Activated T-helper 17 cell treated with anti-CD3 and anti-CD28 coated beads, Interleukin-2, amount 50 U/mL, for 72 hours (primary cell): Measurements from ENCODE around the gene CYP3A4. TPM values are rescaled to one million over a fixed set of nuclear protein-coding genes. Genes with fewer than 3 reads are reported as not detected.
"Not testable (repeated sequence)": the region's sequence is repeated elsewhere in the genome, so short reads cannot be mapped to it uniquely, and the experiment has no call there.

Source experiments
- ATAC-seq: fragments of 150-1000 bp; cut with Tn5 transposase; replicated peaks from 2 replicates; pipeline ENCODE4 v1.10.0; 2021; ENCODE audit warnings: mild to moderate bottlenecking, moderate library complexity
- H3K27ac Mint-ChIP-seq: one replicate; pipeline ENCODE4 v1.8.0; 2022; ENCODE audit warnings: mixed read lengths
- H3K27me3 Mint-ChIP-seq: one replicate; pipeline ENCODE4 v1.8.0; 2022; ENCODE audit warnings: mixed read lengths
- H3K36me3 Mint-ChIP-seq: one replicate; pipeline ENCODE4 v1.8.0; 2022; ENCODE audit warnings: low read depth, mild to moderate bottlenecking, mixed read lengths
- H3K4me1 Mint-ChIP-seq: one replicate; pipeline ENCODE4 v1.8.0; 2022; ENCODE audit warnings: mixed read lengths
- H3K4me3 Mint-ChIP-seq: one replicate; pipeline ENCODE4 v1.8.0; 2022; ENCODE audit warnings: mild to moderate bottlenecking, mixed read lengths
- H3K9me3 Mint-ChIP-seq: one replicate; pipeline ENCODE4 v1.8.0; 2022; ENCODE audit warnings: mixed read lengths
- total RNA-seq, 2 donors: library from RNA; stranded (reverse); gene quantifications; one replicate each; pipeline ENCODE4 v1.2.3, GENCODE V29; 2022

Gene CYP3A4
- total RNA-seq, 2 donors from 2014 or later: not detected

GRCh38 chr7:99751322-99752052 is 32.5 kb downstream of the CYP3A4 start:
- ATAC-seq, H3K9me3 Mint-ChIP-seq, H3K4me1 Mint-ChIP-seq, H3K4me3 Mint-ChIP-seq, H3K27ac Mint-ChIP-seq, H3K36me3 Mint-ChIP-seq, H3K27me3 Mint-ChIP-seq: not testable (repeated sequence)

- no peak overlapping the region for H3K27ac Mint-ChIP-seq
- H3K27me3 Mint-ChIP-seq: peaks cover 10% of the 10 kb centered on the region
- peaks cover 4% of the 10 kb centered on the region for H3K4me1 Mint-ChIP-seq
- no peak overlapping the region for H3K4me3 Mint-ChIP-seq
- peak; percentile 69 for ATAC-seq
- H3K9me3 Mint-ChIP-seq: peaks cover 5% of the 10 kb centered on the region
- no peaks in the 10 kb centered on the region for H3K36me3 Mint-ChIP-seq
These were observed 35.0 kb downstream of the CYP3A4 start for GRCh38 chr7:99748846-99749579.

- not testable (repeated sequence) for H3K36me3 Mint-ChIP-seq, H3K27ac Mint-ChIP-seq, H3K4me3 Mint-ChIP-seq, H3K27me3 Mint-ChIP-seq, H3K9me3 Mint-ChIP-seq, H3K4me1 Mint-ChIP-seq, ATAC-seq
These were observed 37.1 kb downstream of the CYP3A4 start for GRCh38 chr7:99746915-99747314.

GRCh38 chr7:99745395-99745794 is 38.6 kb downstream of the CYP3A4 start:
- not testable (repeated sequence) for H3K9me3 Mint-ChIP-seq, H3K4me1 Mint-ChIP-seq, H3K27ac Mint-ChIP-seq

GRCh38 chr7:99742737-99743394 is 41.1 kb downstream of the CYP3A4 start:
- no peak overlapping the region for H3K4me3 Mint-ChIP-seq
- peaks cover 7% of the 10 kb centered on the region for H3K9me3 Mint-ChIP-seq
- H3K27me3 Mint-ChIP-seq: peaks cover 8% of the 10 kb centered on the region
- H3K36me3 Mint-ChIP-seq: no peaks in the 10 kb centered on the region
- H3K27ac Mint-ChIP-seq: no peak overlapping the region
- no peak for ATAC-seq
- H3K4me1 Mint-ChIP-seq: peaks cover 4% of the 10 kb centered on the region

More at GRCh38 chr7:99745395-99745794, 38.6 kb downstream of the CYP3A4 start:
- not testable (repeated sequence) for ATAC-seq, H3K4me3 Mint-ChIP-seq, H3K27me3 Mint-ChIP-seq, H3K36me3 Mint-ChIP-seq

GRCh38 chr7:99741441-99741795 is 42.6 kb downstream of the CYP3A4 start:
- Mint-ChIP-seq H3K9me3 (peaks cover 7% of the 10 kb centered on the region), H3K36me3 (peaks cover 5% of the 10 kb centered on the region), H3K27ac (no peak overlapping the region), H3K4me1 (peaks cover 4% of the 10 kb centered on the region), H3K27me3 (peaks cover 8% of the 10 kb centered on the region), H3K4me3 (no peak overlapping the region)
- ATAC-seq: no peak

GRCh38 chr7:99740573-99741440 is 43.2 kb downstream of the CYP3A4 start:
- peaks cover 8% of the 10 kb centered on the region for H3K27me3 Mint-ChIP-seq
- peak; percentile 52 for ATAC-seq
- H3K27ac Mint-ChIP-seq: peak overlapping the region; percentile 35
- peaks cover 7% of the 10 kb centered on the region for H3K9me3 Mint-ChIP-seq
- no peak overlapping the region for H3K4me3 Mint-ChIP-seq
- peaks cover 4% of the 10 kb centered on the region for H3K4me1 Mint-ChIP-seq
- H3K36me3 Mint-ChIP-seq: peaks cover 5% of the 10 kb centered on the region

- Mint-ChIP-seq H3K9me3 (peaks cover 7% of the 10 kb centered on the region), H3K27me3 (peaks cover 8% of the 10 kb centered on the region), H3K36me3 (peaks cover 5% of the 10 kb centered on the region), H3K4me3 (no peak overlapping the region), H3K4me1 (peaks cover 4% of the 10 kb centered on the region), H3K27ac (peak overlapping the region; percentile 35)
- peak; percentile 64 for ATAC-seq
These were observed 44.0 kb downstream of the CYP3A4 start for GRCh38 chr7:99739699-99740572.

- H3K4me1 Mint-ChIP-seq: no peaks in the 10 kb centered on the region
- no peaks in the 10 kb centered on the region for H3K9me3 Mint-ChIP-seq
- no peak overlapping the region for H3K4me3 Mint-ChIP-seq
- no peak for ATAC-seq
- peaks cover 5% of the 10 kb centered on the region for H3K36me3 Mint-ChIP-seq
- H3K27ac Mint-ChIP-seq: no peak overlapping the region
- H3K27me3 Mint-ChIP-seq: no peaks in the 10 kb centered on the region
These were observed 46.3 kb downstream of the CYP3A4 start for GRCh38 chr7:99737726-99738125.

GRCh38 chr7:99736667-99737066 is 47.3 kb downstream of the CYP3A4 start:
- not testable (repeated sequence) for H3K4me1 Mint-ChIP-seq, H3K4me3 Mint-ChIP-seq, ATAC-seq, H3K27me3 Mint-ChIP-seq, H3K36me3 Mint-ChIP-seq, H3K9me3 Mint-ChIP-seq, H3K27ac Mint-ChIP-seq

GRCh38 chr7:99734987-99735386 is 49.0 kb downstream of the CYP3A4 start, which contains the start of gene CYP3A7:
Gene CYP3A7, minus strand, starts transcription at chr7:99735196. Its CDS starts 103 bp downstream, at chr7:99735093.
- Mint-ChIP-seq H3K36me3 (peaks cover 5% of the 10 kb centered on the region), H3K27me3 (no peaks in the 10 kb centered on the region), H3K9me3 (no peaks in the 10 kb centered on the region), H3K4me3 (no peak within 1 kb of the TSS), H3K27ac (no peak within 1 kb of the TSS), H3K4me1 (no peaks in the 10 kb centered on the region)
- no peak for ATAC-seq

- peaks cover 5% of the 10 kb centered on the region for H3K36me3 Mint-ChIP-seq
- no peaks in the 10 kb centered on the region for H3K4me1 Mint-ChIP-seq
- ATAC-seq: no peak
- H3K4me3 Mint-ChIP-seq: no peak overlapping the region
- no peak overlapping the region for H3K27ac Mint-ChIP-seq
- H3K9me3 Mint-ChIP-seq: no peaks in the 10 kb centered on the region
- no peaks in the 10 kb centered on the region for H3K27me3 Mint-ChIP-seq
These were observed 50.5 kb downstream of the CYP3A4 start for GRCh38 chr7:99733448-99733847.

GRCh38 chr7:99733003-99733402 is 51.0 kb downstream of the CYP3A4 start:
- no peak for ATAC-seq
- H3K4me1 Mint-ChIP-seq: no peaks in the 10 kb centered on the region
- no peaks in the 10 kb centered on the region for H3K27me3 Mint-ChIP-seq
- peaks cover 5% of the 10 kb centered on the region for H3K36me3 Mint-ChIP-seq
- H3K27ac Mint-ChIP-seq: no peak overlapping the region
- no peaks in the 10 kb centered on the region for H3K9me3 Mint-ChIP-seq
- no peak overlapping the region for H3K4me3 Mint-ChIP-seq
